Lung (tissue), 12 donors: ENCODE measurements around the gene PLXNA2. TPM values are rescaled to one million over a fixed set of nuclear protein-coding genes. Genes with fewer than 3 reads are reported as not detected.

Experiments
- ATAC-seq: fragments of 200-7000 bp; cut with Tn5 transposase; one replicate; pipeline ENCODE4 v1.9.1; 2020; ENCODE audit warnings: moderate number of reproducible peaks; ENCODE audit not compliant: insufficient read depth, low FRiP score
- DNase-seq, 3 donors: peaks; one replicate each; pipeline ENCODE4 v3.0.0-alpha.2; 2013 to 2017
- H3K27ac ChIP-seq, 2 donors: one replicate each; pipeline ENCODE4 v1.5.1; 2013; ENCODE audit warnings: mild to moderate bottlenecking in 2 of 2, moderate library complexity in 2 of 2, control low read depth in 1 of 2, inconsistent platforms in 1 of 2, low read depth in 1 of 2, low read length in 1 of 2
- H3K27me3 ChIP-seq, 3 donors: one replicate each; pipeline ENCODE4 v1.5.1; 2013; ENCODE audit warnings: low read length in 2 of 3; ENCODE audit not compliant: control insufficient read depth in 3 of 3, insufficient read depth in 3 of 3
- H3K36me3 ChIP-seq, 4 donors: one replicate each; pipeline ENCODE4 v1.5.1; 2013; ENCODE audit warnings: low read length in 4 of 4, mild to moderate bottlenecking in 1 of 4, moderate library complexity in 1 of 4; ENCODE audit not compliant: control insufficient read depth in 4 of 4, insufficient read depth in 4 of 4
- H3K4me1 ChIP-seq, 5 donors: one replicate each; pipeline ENCODE4 v1.5.1; 2013; ENCODE audit warnings: low read length in 5 of 5, mild to moderate bottlenecking in 2 of 5, moderate library complexity in 1 of 5; ENCODE audit not compliant: control insufficient read depth in 5 of 5, insufficient read depth in 5 of 5
- H3K4me3 ChIP-seq: one replicate; pipeline ENCODE4 v1.5.1; 2013; ENCODE audit warnings: mild to moderate bottlenecking, control low read depth, moderate library complexity
- H3K9ac ChIP-seq, 2 donors: one replicate each; pipeline ENCODE4 v1.5.1; 2013; ENCODE audit warnings: low read length in 2 of 2, control low read depth in 1 of 2; ENCODE audit not compliant: insufficient read depth in 1 of 2
- H3K9me3 ChIP-seq, 4 donors: one replicate each; pipeline ENCODE4 v1.5.1; 2013; ENCODE audit warnings: low read length in 3 of 4, mild to moderate bottlenecking in 1 of 4, moderate library complexity in 1 of 4; ENCODE audit not compliant: control insufficient read depth in 4 of 4, insufficient read depth in 3 of 4
- CTCF ChIP-seq: IDR thresholded peaks from 2 replicates; pipeline ENCODE4 v1.5.1; 2012; ENCODE audit warnings: mild to moderate bottlenecking; ENCODE audit errors: control extremely low read depth, extremely low read depth
- WGBS, 2 donors: extraction: QIAGEN DNeasy Blood & Tissue Kit; methylation state at CpG; one replicate each; pipeline ENCODE4 v1.1.7; 2013; 5-methylcytosine and 5-hydroxymethylcytosine counted together
- polyA plus RNA-seq, 2 donors: library from polyadenylated mRNA; stranded (reverse); fragments of 200-250 nt; gene quantifications; one replicate each; pipeline ENCODE4 v1.2.1, GENCODE V29; 2013
- total RNA-seq, 2 donors: library from RNA; depleted of rRNA in 1 of 2; stranded (reverse); fragments of >200 nt in 1 of 2; gene quantifications; one replicate each; pipeline ENCODE4 v1.2.1, GENCODE V29; 2014 to 2021
- donor health status: control.
- donor health status: control.
- donor health status: Bipolar disorder and iron deficiency.
- donor health status: healthy.
- donor health status: DM: yes; HTN: yes; CAD: no.

PLXNA2 gene
- total and polyA plus RNA-seq, 4 donors, result 13.2 to 118 (median 32.6) TPM

GRCh38 chr1:208085655-208086515, 158.3 kb downstream of the PLXNA2 start:
- H3K27ac ChIP-seq, result peak overlapping the region in 1 of 2 donors; percentile 78
- no peaks in the 10 kb centered on the region for H3K9me3 ChIP-seq
- no peaks in the 10 kb centered on the region for H3K27me3 ChIP-seq
- no peak for ATAC-seq
- TF ChIP-seq CTCF, result no peak
- DNase-seq, result peak in 1 of 3 donors; percentile 47
- no peak overlapping the region for H3K9ac ChIP-seq
- H3K36me3 ChIP-seq, result peaks cover 0 to 54% (median 11%) of the 10 kb centered on the region in 4 donors
- no peak overlapping the region for H3K4me3 ChIP-seq
- WGBS, 2 donors, result 79 to 81% methylated on average over 6 of the region's 6 CpGs
- H3K4me1 ChIP-seq, result peaks cover 3 to 39% (median 12%) of the 10 kb centered on the region in 5 donors

GRCh38 chr1:208084764-208085163, 159.4 kb downstream of the PLXNA2 start:
- Histone ChIP-seq H3K36me3 (peaks cover 0 to 46% (median 11%) of the 10 kb centered on the region in 4 donors), H3K4me1 (peaks cover 3 to 28% (median 9%) of the 10 kb centered on the region in 5 donors), H3K9me3 (no peaks in the 10 kb centered on the region), H3K27ac (no peak overlapping the region), H3K9ac (no peak overlapping the region), H3K4me3 (no peak overlapping the region), H3K27me3 (no peaks in the 10 kb centered on the region)
- TF ChIP-seq CTCF, result no peak
- DNase-seq (no peak), ATAC-seq (no peak)
- WGBS, 2 donors, result 93% methylated on average over 7 of the region's 7 CpGs

GRCh38 chr1:208084220-208084619, 160.0 kb downstream of the PLXNA2 start:
- 94 to 96% methylated on average over 16 of the region's 16 CpGs for WGBS, 2 donors
- no peak overlapping the region for H3K4me3 ChIP-seq
- no peak overlapping the region for H3K9ac ChIP-seq
- no peak for TF ChIP-seq CTCF
- H3K36me3 ChIP-seq, result peaks cover 0 to 46% (median 11%) of the 10 kb centered on the region in 4 donors
- no peaks in the 10 kb centered on the region for H3K27me3 ChIP-seq
- no peak overlapping the region for H3K27ac ChIP-seq
- H3K4me1 ChIP-seq, result peaks cover 3 to 23% (median 9%) of the 10 kb centered on the region in 5 donors
- no peak for DNase-seq
- no peaks in the 10 kb centered on the region for H3K9me3 ChIP-seq
- ATAC-seq, result no peak
